SJSA1 (cell line): ENCODE measurements around the gene FIBCD1. TPM values are rescaled to one million over a fixed set of nuclear protein-coding genes. Genes with fewer than 3 reads are reported as not detected.

ENCODE experiments used
- DNase-seq, 2 experiments: peaks; one replicate each; pipeline ENCODE4 v3.0.0-alpha.2; 2015 to 2020; ENCODE audit warnings: low spot score in 2 of 2, low read depth in 1 of 2
- H3K27ac ChIP-seq: fragments of 250-450 bp; sonication (Bioruptor Pico); 2 replicates; pipeline ENCODE4 v1.5.1; 2020; ENCODE audit warnings: mild to moderate bottlenecking, moderate library complexity
- H3K27me3 ChIP-seq: fragments of 250-450 bp; sonication (Bioruptor Pico); replicated peaks from 2 replicates; pipeline ENCODE4 v1.5.1; 2020; ENCODE audit warnings: mild to moderate bottlenecking, moderate library complexity
- H3K36me3 ChIP-seq: fragments of 250-450 bp; sonication (Bioruptor Pico); 2 replicates; pipeline ENCODE4 v1.5.1; 2020; ENCODE audit warnings: mild to moderate bottlenecking
- H3K4me1 ChIP-seq: fragments of 250-450 bp; sonication (Bioruptor Pico); replicated peaks from 2 replicates; pipeline ENCODE4 v1.6.1; 2021; ENCODE audit warnings: mild to moderate bottlenecking
- H3K4me3 ChIP-seq: fragments of 250-450 bp; sonication (Bioruptor Pico); 2 replicates; pipeline ENCODE4 v1.5.1; 2020; ENCODE audit warnings: mild to moderate bottlenecking
- H3K9me3 ChIP-seq: fragments of 250-450 bp; sonication (Bioruptor Pico); replicated peaks from 2 replicates; pipeline ENCODE4 v1.5.1; 2020; ENCODE audit warnings: mild to moderate bottlenecking
- total RNA-seq: library from RNA; depleted of rRNA; stranded (reverse); fragments of >200 nt; shearing (Covaris generic); gene quantifications from 2 replicates; pipeline ENCODE4 v1.2.3, GENCODE V29; 2014

The FIBCD1 gene
- total RNA-seq, 1 experiment from 2014 or later, result 0.08 TPM

DNA sequence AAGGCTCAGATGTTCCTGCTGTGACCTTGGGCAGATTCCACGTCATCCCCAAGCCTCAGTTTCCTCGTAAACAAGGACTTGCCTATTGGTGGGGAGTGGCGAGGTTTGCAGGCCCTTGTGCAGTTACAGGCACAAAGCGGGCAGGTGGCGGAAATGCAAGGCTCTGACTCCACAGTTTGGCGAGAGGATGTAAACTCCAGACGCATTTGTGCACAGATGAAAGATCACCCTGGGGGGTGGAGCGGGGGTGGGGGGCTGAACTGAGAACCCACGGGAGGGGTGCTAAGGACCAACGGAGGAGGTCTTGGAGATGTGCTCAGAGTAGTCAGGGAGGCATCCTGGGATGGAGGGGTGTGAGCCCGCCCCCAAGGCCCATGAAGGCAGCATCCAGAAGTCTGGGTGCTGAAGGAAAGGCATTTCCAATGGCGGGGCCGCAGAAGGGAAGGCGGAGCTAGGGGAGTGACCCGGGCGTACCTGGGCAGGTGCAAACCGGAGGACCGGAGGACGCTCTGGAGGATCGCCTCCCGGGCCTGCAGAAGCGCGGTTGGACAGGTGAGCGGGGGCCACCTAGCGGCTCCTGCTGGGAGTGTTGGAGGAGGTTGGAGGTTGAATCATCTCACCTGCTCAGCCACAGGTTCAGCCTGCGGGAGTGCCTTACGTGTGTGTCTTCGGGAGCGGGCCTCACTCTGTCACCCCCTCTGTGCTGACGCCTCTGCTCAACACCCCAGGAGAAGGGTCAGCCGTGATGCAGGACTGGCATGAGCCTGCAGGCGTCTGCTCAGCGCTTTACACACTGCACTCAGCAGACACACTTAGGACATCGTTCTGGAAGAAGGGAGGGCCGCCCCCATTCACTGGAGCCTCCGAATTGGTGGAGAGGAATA lies 1.9 kb upstream of the FIBCD1 start:
- Histone ChIP-seq H3K4me3 (no peak overlapping the region), H3K27ac (no peak overlapping the region), H3K36me3 (no peaks in the 10 kb centered on the region), H3K9me3 (no peaks in the 10 kb centered on the region), H3K27me3 (peaks cover 55% of the 10 kb centered on the region), H3K4me1 (peaks cover 24% of the 10 kb centered on the region)
- peak in 1 of 2 experiments; percentile 27 for DNase-seq

DNA sequence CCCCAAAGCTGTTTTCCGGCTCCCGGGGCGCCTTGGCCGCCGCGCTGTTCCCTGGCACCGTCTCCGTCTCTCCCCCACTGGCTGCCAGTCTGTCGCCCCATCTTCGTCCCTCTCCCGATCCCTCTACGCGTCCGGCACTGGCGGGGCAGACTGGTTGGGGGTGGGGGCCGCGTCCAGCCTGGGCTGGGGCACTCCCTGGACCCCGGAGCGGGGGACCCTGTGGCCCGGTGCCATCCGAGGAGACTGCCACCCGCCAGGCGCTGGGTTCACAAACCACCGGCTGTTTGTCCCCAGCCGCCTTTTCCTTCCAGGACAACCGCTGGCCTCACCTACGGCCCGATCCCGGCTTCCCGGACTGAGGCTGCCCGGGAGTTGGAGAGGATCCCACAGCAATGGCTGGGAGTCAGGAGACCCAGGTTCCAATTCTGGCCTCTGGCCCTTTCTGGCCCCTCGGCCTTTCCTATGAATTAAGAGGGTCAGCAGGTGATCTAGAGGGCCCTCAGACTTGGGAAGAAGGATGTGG lies 1.0 kb upstream of the FIBCD1 start:
- DNase-seq, result no peak
- H3K4me3 ChIP-seq, result no peak overlapping the region
- H3K36me3 ChIP-seq, result no peaks in the 10 kb centered on the region
- peaks cover 55% of the 10 kb centered on the region for H3K27me3 ChIP-seq
- H3K4me1 ChIP-seq, result peaks cover 24% of the 10 kb centered on the region
- H3K9me3 ChIP-seq, result no peaks in the 10 kb centered on the region
- H3K27ac ChIP-seq, result no peak overlapping the region

DNA sequence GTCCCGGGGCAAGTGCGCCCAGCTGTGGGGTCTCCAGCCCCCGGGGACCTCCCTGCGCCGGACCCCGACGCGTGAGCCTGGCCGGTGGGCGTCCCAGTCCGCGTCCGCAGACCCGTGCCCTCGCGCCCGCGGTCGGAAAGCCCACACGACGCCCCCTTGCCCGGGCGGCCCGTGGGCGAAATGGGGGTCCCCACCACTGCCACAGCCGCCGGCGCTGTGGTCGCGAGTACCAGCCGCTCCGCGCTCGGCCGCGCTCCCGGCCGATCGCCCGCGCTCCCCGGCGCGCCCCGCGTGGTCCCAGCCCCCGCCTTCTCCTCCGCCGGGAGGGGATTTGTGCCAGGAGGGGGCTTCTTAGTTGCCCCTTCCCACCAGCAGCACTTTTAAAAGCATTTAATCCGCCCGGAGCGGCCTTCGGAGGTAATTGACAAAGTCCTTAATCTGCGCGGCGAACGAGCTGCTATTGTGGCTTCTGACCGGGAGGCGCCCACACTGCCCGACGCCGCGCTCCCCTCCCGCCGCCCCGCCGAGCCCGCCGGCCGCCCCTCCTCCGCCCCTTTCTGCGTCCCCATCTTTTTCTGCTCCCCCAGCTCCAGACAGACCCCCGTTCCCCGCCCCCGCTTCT lies 469 bp upstream of the FIBCD1 start:
- no peak overlapping the region for H3K27ac ChIP-seq
- no peaks in the 10 kb centered on the region for H3K36me3 ChIP-seq
- H3K27me3 ChIP-seq, result peaks cover 55% of the 10 kb centered on the region
- no peaks in the 10 kb centered on the region for H3K9me3 ChIP-seq
- H3K4me1 ChIP-seq, result peaks cover 24% of the 10 kb centered on the region
- peak in 1 of 2 experiments; percentile 22 for DNase-seq
- H3K4me3 ChIP-seq, result peak overlapping the region; percentile 38

DNA sequence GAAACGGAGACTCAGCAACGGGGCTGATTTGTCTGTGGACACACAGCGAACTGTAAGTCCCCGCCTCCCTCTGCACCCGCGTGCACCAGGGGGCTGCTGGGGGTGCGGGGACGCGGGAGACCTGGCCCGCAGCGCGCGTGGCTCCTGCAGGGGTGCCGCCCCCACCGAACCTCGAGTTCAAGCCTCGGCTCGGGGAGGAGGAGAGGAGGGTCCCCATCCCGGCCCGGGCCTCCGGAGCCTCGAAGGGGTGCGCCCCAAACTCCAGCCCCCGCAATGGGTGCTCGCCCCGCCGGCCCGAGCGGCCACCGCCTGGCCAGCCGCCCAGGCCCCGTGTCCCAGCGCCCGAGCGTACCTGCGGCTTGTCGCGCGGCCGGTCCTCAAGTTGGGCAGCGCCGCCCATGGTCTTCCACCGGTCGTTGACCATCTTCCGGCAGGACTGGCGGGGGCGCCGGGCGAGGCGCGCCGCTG lies 829 bp downstream of the FIBCD1 start:
- no peak overlapping the region for H3K27ac ChIP-seq
- peak overlapping the region; percentile 38 for H3K4me3 ChIP-seq
- peaks cover 26% of the 10 kb centered on the region for H3K4me1 ChIP-seq
- no peaks in the 10 kb centered on the region for H3K36me3 ChIP-seq
- DNase-seq, result no peak
- H3K9me3 ChIP-seq, result no peaks in the 10 kb centered on the region
- peaks cover 53% of the 10 kb centered on the region for H3K27me3 ChIP-seq

DNA sequence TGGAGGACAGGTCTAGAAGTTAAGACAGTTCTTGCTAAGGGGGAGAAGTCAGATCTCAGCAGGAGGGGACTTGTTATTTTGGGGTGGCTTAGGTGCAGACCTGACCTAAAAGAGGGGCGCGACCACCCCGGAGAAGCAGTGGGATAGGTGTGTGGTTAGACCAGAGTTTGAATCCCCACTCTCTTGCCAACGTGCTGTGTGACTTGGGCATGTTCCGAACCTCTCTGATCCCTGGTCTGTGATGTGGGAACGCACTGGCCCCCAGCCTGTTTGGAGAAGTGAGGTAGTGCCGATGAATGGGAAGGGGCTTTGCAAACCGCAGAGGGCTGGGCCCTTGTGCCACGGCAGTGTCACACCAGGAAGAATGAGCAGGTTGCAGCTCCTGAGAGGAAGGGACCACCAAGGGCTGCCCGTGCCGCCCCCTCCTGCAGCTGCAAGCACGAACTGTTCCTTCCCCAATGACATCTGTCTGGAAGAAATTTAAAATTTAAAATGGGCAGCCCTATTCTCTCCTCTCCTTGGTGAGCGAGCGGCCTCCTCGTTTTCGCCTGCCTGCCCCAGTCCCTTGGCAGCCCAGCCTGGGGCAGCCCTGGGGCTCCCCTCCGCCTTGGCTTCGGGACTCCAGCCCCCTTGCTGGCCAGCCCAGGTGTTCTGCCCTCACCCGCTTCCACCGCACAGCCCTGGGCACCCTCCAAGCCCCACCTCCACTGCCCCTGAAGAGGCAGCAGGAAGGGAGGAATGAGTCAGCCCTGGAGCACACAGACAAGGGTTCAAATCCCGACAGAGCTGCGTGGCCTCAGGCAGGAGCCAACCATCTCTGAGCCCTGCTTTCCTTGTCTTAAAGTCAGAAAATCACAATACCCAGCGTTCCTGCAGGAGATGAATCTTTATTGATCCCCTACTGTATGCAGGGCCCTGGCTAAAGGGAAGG lies 1.6 kb downstream of the FIBCD1 start:
- H3K36me3 ChIP-seq, result no peaks in the 10 kb centered on the region
- no peaks in the 10 kb centered on the region for H3K9me3 ChIP-seq
- peaks cover 46% of the 10 kb centered on the region for H3K27me3 ChIP-seq
- H3K4me3 ChIP-seq, result no peak overlapping the region
- DNase-seq, result no peak
- H3K27ac ChIP-seq, result no peak overlapping the region
- H3K4me1 ChIP-seq, result peaks cover 31% of the 10 kb centered on the region

DNA sequence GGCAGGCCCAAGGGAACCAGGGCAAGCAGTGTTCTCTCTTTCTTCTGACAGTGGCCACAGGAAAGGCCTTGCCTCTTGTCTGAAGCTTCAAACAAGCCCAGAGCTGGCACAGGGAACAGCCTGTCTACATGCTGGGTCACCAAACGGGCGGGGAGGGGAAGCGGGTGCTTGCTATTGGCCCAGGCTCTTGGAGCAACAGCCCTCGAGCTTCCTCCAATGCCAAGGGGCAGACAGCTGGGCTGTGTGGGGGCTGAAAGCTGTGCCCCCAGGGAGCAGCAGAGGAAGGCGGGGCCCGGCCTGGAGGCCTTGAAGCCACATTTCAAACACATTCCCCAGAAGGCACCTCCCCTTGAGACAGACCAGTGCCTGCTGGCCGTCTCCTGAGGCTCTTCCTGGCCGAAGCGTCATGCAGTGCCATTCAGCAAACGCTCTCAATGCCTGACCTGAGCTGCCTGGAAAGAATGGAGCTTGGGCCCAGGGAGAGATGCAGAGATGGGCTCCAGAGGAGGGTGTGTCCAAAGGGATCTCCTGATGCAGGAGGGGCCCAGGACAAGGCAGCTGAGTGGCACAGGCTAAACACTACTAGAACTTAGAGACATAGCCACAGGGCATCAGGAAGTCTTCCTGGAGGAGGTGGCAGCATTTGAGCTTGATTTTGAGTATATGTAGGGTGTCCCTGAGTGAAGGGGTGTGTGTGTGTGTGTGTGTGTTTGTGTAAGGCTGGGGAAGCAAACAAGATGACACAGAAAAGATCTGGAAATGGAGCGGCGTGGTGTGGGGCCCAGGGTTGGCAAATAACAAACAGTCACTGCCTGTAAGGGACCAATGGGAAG lies 2.5 kb downstream of the FIBCD1 start:
- Histone ChIP-seq H3K4me3 (no peak overlapping the region), H3K9me3 (no peaks in the 10 kb centered on the region), H3K27me3 (peaks cover 39% of the 10 kb centered on the region), H3K4me1 (peaks cover 31% of the 10 kb centered on the region), H3K27ac (no peak overlapping the region), H3K36me3 (no peaks in the 10 kb centered on the region)
- DNase-seq, result peak in 1 of 2 experiments; percentile 14

DNA sequence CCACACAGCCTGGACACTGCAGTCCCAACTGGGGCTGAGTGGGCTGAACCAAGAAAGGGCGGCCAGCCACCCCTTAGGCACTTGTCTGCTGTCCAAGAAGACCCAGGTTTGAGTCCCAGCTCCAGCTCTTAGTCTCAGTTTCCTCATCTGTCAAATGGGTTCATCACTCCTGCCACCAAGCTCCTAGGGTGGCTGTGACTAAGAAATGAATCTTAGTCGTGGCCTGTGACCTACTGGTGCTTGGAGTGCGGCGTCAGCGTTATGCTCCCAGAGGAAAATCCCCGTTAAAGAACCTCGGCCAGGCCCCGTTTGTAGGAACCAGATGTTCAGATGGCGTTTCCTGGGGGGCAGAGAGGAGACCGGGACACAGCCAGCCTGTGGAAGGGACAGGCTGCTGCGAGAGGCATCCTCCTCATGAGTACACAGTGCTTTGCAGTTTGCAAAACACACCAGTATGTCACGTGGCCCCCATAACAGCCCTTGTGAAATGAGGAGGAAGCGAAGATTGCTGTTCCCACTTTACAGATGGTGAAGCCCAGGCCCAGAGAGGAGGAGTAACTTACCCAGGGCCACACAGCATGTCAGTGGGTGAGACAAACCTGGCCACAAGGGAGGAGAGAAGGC lies 3.3 kb downstream of the FIBCD1 start:
- Histone ChIP-seq H3K27ac (no peak overlapping the region), H3K36me3 (no peaks in the 10 kb centered on the region), H3K4me1 (peaks cover 31% of the 10 kb centered on the region), H3K4me3 (no peak overlapping the region), H3K9me3 (no peaks in the 10 kb centered on the region), H3K27me3 (peaks cover 32% of the 10 kb centered on the region)
- no peak for DNase-seq

DNA sequence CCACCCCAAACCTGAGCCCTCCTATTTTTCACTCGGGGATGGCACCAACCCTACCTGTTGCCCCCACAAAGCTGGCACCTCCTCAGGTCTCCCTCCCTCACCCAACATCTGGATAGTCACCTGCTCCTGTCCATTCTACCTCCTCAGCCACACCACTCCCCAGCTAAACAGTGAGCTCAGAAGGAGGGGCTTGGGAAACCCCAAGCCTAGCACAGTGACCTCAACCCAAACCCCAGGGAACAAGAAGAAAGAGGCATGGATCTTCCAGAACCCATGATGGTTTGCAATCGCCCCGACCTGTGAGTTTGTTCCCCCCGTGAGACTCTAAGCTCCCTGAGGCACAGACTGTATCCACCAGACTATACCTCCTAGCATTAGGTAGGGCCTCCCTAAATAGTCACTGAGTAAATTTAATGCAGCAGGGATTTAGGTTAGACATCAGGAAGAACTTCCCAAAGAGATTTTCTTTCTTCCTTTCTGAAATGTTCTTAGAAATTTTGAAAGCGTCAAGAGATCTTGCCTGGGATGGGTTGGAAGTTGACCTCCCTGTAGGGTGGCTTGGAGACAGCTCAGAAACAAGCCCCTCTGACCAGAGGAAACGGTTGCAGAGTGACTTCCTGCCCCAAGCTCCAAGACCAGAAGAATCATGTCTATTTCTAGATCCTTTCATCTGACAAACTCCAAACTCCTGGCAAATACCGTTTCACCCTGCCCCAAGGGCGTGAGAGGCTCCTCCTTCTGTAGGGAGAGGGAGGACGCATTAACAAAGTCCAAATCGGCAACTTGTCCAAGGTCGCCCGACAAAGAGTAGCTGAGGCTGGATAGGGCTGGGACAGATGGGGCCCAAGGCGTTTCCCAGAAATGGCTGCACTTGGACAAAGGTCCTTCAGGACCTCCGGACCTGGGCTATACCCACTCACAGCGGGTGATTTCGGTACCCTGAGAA lies 4.1 kb downstream of the FIBCD1 start:
- Histone ChIP-seq H3K4me3 (no peak overlapping the region), H3K36me3 (no peaks in the 10 kb centered on the region), H3K4me1 (peaks cover 31% of the 10 kb centered on the region), H3K27ac (no peak overlapping the region), H3K9me3 (no peaks in the 10 kb centered on the region), H3K27me3 (peaks cover 24% of the 10 kb centered on the region)
- DNase-seq, result no peak

DNA sequence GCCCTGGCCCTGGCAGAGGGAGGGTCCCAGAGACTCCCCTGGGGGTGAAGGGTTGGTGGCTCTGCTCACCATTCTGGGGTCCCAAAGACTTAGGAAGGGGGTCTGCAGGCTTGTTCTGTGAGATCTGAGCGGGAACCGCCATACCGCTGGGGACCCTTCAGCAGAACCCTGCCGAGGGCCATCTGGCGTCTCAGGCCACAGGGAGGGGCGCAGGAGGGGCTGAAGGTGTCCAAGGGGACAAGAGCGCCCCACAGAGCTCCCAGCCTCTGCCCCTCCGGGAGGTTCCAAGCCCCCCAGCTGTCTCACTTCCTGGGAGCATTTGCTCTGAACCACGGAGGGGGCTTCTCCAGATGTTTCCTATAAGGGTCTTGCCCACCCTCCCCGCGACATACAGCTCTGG lies 4.8 kb downstream of the FIBCD1 start:
- peaks cover 27% of the 10 kb centered on the region for H3K4me1 ChIP-seq
- H3K36me3 ChIP-seq, result no peaks in the 10 kb centered on the region
- H3K27me3 ChIP-seq, result peaks cover 18% of the 10 kb centered on the region
- DNase-seq, result no peak
- no peak overlapping the region for H3K27ac ChIP-seq
- no peak overlapping the region for H3K4me3 ChIP-seq
- no peaks in the 10 kb centered on the region for H3K9me3 ChIP-seq

DNA sequence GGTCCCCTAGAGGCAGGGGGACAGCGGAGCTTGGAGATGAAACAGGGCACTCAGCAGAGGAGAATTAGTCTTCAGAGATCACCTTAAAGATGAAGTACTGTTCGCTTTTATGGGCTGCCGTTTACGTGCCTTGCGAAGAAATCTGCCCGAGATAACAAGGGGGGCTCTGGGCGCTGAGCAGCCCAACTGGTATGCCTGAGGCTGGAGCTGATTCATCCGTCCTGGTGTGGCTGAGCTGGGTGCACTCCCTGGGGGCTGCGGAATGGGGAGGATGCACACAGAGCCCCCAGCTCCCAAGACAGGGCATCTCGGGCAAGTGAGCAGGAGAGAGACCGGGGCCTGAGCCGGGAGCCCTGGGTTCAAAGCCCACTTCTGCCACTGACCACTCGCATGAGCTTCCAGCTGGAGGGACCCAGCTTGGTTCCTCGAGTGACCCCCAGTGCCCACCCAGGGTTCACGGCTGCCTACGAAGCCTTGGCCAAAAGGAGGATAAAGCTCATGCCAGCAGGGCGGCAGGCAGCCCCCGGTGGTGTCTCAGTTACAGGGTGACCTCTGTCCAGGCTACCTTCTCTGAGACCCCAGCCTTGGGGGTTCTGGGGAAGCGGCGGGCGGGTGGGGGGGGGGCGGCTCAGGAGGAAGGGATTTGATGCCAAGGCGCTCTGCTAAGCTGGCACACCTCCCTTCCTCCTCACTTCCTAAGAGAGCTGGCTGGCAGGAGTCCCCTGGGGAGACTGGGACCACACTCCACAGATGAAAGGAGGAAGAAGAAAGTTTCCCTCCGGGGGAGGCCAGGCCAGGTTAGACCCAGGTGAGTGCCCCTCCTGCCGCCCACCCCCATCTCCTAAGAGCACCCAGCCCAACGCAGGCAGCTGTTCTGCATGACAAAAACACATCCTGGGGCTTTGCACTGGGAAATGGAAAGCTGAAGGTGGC lies 5.7 kb downstream of the FIBCD1 start:
- no peak for DNase-seq
- Histone ChIP-seq H3K36me3 (no peaks in the 10 kb centered on the region), H3K4me3 (no peak overlapping the region), H3K27me3 (peaks cover 11% of the 10 kb centered on the region), H3K9me3 (no peaks in the 10 kb centered on the region), H3K27ac (no peak overlapping the region), H3K4me1 (peaks cover 24% of the 10 kb centered on the region)
